H9 (cell line): ENCODE data around the gene ANGPTL5. TPM values are rescaled to one million over a fixed set of nuclear protein-coding genes. Genes with fewer than 3 reads are reported as not detected.

Source experiments
- DNase-seq: peaks from one replicate; pipeline ENCODE4 v3.0.0-alpha.2; 2017
- H2AFZ ChIP-seq: one replicate; pipeline ENCODE4 v1.6.1; 2013; ENCODE audit warnings: mild to moderate bottlenecking, low read length, control low read depth, moderate library complexity
- H2AK5ac ChIP-seq: 2 replicates; pipeline ENCODE4 v1.6.1; 2013; ENCODE audit warnings: low read length, control low read depth, mixed read lengths; ENCODE audit not compliant: insufficient read length
- H2BK120ac ChIP-seq: one replicate; pipeline ENCODE4 v1.6.1; 2013; ENCODE audit warnings: low read depth, mild to moderate bottlenecking, low read length, control low read depth, inconsistent platforms; ENCODE audit not compliant: poor library complexity, severe bottlenecking
- H2BK12ac ChIP-seq: 2 replicates; pipeline ENCODE4 v1.6.1; 2013; ENCODE audit warnings: low read length, control low read depth, mixed read lengths, low read depth; ENCODE audit not compliant: insufficient read length
- H2BK15ac ChIP-seq: 2 replicates; pipeline ENCODE4 v1.6.1; 2013; ENCODE audit warnings: low read depth, low read length, control low read depth
- H2BK20ac ChIP-seq: one replicate; pipeline ENCODE4 v1.6.1; 2013; ENCODE audit warnings: low read depth, mild to moderate bottlenecking, low read length, control low read depth, inconsistent platforms; ENCODE audit not compliant: poor library complexity, severe bottlenecking
- H2BK5ac ChIP-seq: 2 replicates; pipeline ENCODE4 v1.6.1; 2013; ENCODE audit warnings: low read length, control low read depth, mixed read lengths; ENCODE audit not compliant: insufficient read length
- H3K14ac ChIP-seq: 2 replicates; pipeline ENCODE4 v1.6.1; 2013; ENCODE audit warnings: low read length, control low read depth; ENCODE audit not compliant: insufficient read depth
- H3K18ac ChIP-seq: 2 replicates; pipeline ENCODE4 v1.6.1; 2013; ENCODE audit warnings: low read depth, mild to moderate bottlenecking, mixed read lengths, low read length, control low read depth; ENCODE audit not compliant: insufficient read length
- H3K23ac ChIP-seq: 2 replicates; pipeline ENCODE4 v1.6.1; 2013; ENCODE audit warnings: low read length, control low read depth, mixed read lengths, low read depth; ENCODE audit not compliant: insufficient read length
- H3K23me2 ChIP-seq: 2 replicates; pipeline ENCODE4 v1.6.1; 2013; ENCODE audit warnings: low read depth, mild to moderate bottlenecking, mixed read lengths, low read length, control low read depth; ENCODE audit not compliant: insufficient read length, poor library complexity, severe bottlenecking
- H3K27ac ChIP-seq: 2 replicates; pipeline ENCODE4 v1.5.1; 2013; ENCODE audit warnings: low read length, control low read depth, mixed read lengths, low read depth; ENCODE audit not compliant: insufficient read length
- H3K27me3 ChIP-seq: 2 replicates; pipeline ENCODE4 v1.6.1; 2013; ENCODE audit warnings: low read length, control low read depth, inconsistent platforms; ENCODE audit not compliant: insufficient read depth
- H3K4ac ChIP-seq: 2 replicates; pipeline ENCODE4 v1.6.1; 2013; ENCODE audit warnings: low read depth, mild to moderate bottlenecking, control low read depth, inconsistent platforms, low read length, moderate library complexity
- H3K4me1 ChIP-seq: 2 replicates; pipeline ENCODE4 v1.6.1; 2013; ENCODE audit warnings: low read length, control low read depth, inconsistent platforms; ENCODE audit not compliant: insufficient read depth
- H3K4me2 ChIP-seq: 2 replicates; pipeline ENCODE4 v1.6.1; 2013; ENCODE audit warnings: low read length, control low read depth, mixed read lengths; ENCODE audit not compliant: insufficient read length, insufficient read depth
- H3K56ac ChIP-seq: 2 replicates; pipeline ENCODE4 v1.6.1; 2013; ENCODE audit warnings: low read depth, mild to moderate bottlenecking, mixed read lengths, low read length, control low read depth; ENCODE audit not compliant: insufficient read length
- H3K79me1 ChIP-seq: 2 replicates; pipeline ENCODE4 v1.6.1; 2013; ENCODE audit warnings: low read depth, mild to moderate bottlenecking, moderate library complexity, low read length, control low read depth, inconsistent platforms; ENCODE audit not compliant: insufficient read depth, poor library complexity, severe bottlenecking
- H3K79me2 ChIP-seq: 2 replicates; pipeline ENCODE4 v1.6.1; 2013; ENCODE audit warnings: low read length, control low read depth, inconsistent platforms; ENCODE audit not compliant: insufficient read depth
- H3K9ac ChIP-seq: 2 replicates; pipeline ENCODE4 v1.6.1; 2013; ENCODE audit warnings: low read length, control low read depth, mixed read lengths; ENCODE audit not compliant: insufficient read length; ENCODE audit errors: extremely low read depth
- H3K9me3 ChIP-seq: one replicate; pipeline ENCODE4 v1.6.1; 2013; ENCODE audit warnings: low read depth, low read length, inconsistent platforms; ENCODE audit not compliant: control insufficient read depth
- H3T11ph ChIP-seq: one replicate; pipeline ENCODE4 v1.6.1; 2013; ENCODE audit warnings: mild to moderate bottlenecking, low read length, control low read depth, inconsistent platforms
- H4K20me1 ChIP-seq: one replicate; pipeline ENCODE4 v1.6.1; 2013; ENCODE audit not compliant: control insufficient read depth, insufficient read length, insufficient read depth
- H4K5ac ChIP-seq: 2 replicates; pipeline ENCODE4 v1.6.1; 2013; ENCODE audit warnings: low read depth, mild to moderate bottlenecking, mixed read lengths, low read length, control low read depth; ENCODE audit not compliant: insufficient read length
- H4K8ac ChIP-seq: replicated peaks from 2 replicates; pipeline ENCODE4 v1.6.1; 2013; ENCODE audit warnings: low read length, control low read depth, mixed read lengths, low read depth; ENCODE audit not compliant: insufficient read length
- H4K91ac ChIP-seq: 2 replicates; pipeline ENCODE4 v1.6.1; 2013; ENCODE audit warnings: low read depth, mild to moderate bottlenecking, moderate library complexity, mixed read lengths, low read length, control low read depth; ENCODE audit not compliant: insufficient read length
- H3K27ac Mint-ChIP-seq, 3 experiments: 2 replicates in 2 of 3; 3 replicates in 1 of 3; pipeline ENCODE4 v1.8.0; 2020 to 2021; ENCODE audit warnings: mixed read lengths in 3 of 3, mild to moderate bottlenecking in 1 of 3, moderate library complexity in 1 of 3
- H3K27me3 Mint-ChIP-seq: 2 replicates; pipeline ENCODE4 v1.8.0; 2021; ENCODE audit warnings: low read depth, mild to moderate bottlenecking, moderate library complexity, mixed read lengths
- H3K36me3 Mint-ChIP-seq, 3 experiments: 2 replicates in 2 of 3; 3 replicates in 1 of 3; pipeline ENCODE4 v1.8.0; 2020 to 2021; ENCODE audit warnings: low read depth in 3 of 3, mixed read lengths in 3 of 3; ENCODE audit not compliant: insufficient read depth in 1 of 3
- H3K4me1 Mint-ChIP-seq, 2 experiments: 2 replicates each; pipeline ENCODE4 v1.8.0; 2020; ENCODE audit warnings: mixed read lengths in 2 of 2
- H3K4me3 Mint-ChIP-seq, 2 experiments: 2 replicates in 1 of 2; 3 replicates in 1 of 2; pipeline ENCODE4 v1.8.0; 2020 to 2021; ENCODE audit warnings: mild to moderate bottlenecking in 2 of 2, mixed read lengths in 2 of 2, moderate library complexity in 1 of 2
- H3K9me3 Mint-ChIP-seq, 2 experiments: 2 replicates in 1 of 2; 3 replicates in 1 of 2; pipeline ENCODE4 v1.8.0; 2020; ENCODE audit warnings: mild to moderate bottlenecking in 2 of 2, mixed read lengths in 2 of 2, moderate library complexity in 1 of 2
- CTCF ChIP-seq: fragments of 200-600 bp; sonication (generic); conservative IDR thresholded peaks from 3 replicates; pipeline ENCODE4 v1.8.0; 2021; ENCODE audit warnings: antibody characterized with exemption, mild to moderate bottlenecking
- total RNA-seq: library from RNA; stranded (reverse); gene quantifications from 2 replicates; pipeline ENCODE4 v1.2.1, GENCODE V29; 2021

ANGPTL5 gene
- total RNA-seq, 1 experiment from 2014 or later, result not detected

- Mint-ChIP-seq H3K4me3 (no peak overlapping the region), H3K27ac (no peak overlapping the region), H3K4me1 (peaks cover 2 to 7% of the 10 kb centered on the region in 2 experiments), H3K27me3 (no peaks in the 10 kb centered on the region), H3K36me3 (peaks cover 4 to 11% (median 5%) of the 10 kb centered on the region in 3 experiments; a peak in 5 of 7 replicates), H3K9me3 (peaks cover 10 to 12% of the 10 kb centered on the region in 2 experiments)
- Histone ChIP-seq H3K9me3 (no peaks in the 10 kb centered on the region), H3K9ac (no peak overlapping the region), H3K4ac (no peak overlapping the region), H3K4me1 (no peaks in the 10 kb centered on the region), H3K23me2 (no peaks in the 10 kb centered on the region), H3K18ac (no peak overlapping the region), H2BK15ac (no peak overlapping the region), H3K4me2 (no peak overlapping the region), H3K79me1 (no peaks in the 10 kb centered on the region), H3K56ac (no peak overlapping the region), H4K8ac (no peak overlapping the region), H4K20me1 (no peaks in the 10 kb centered on the region), H2BK20ac (no peak overlapping the region), H4K5ac (no peak overlapping the region), H2AK5ac (no peak overlapping the region), H2BK12ac (no peak overlapping the region), H3T11ph (no peak overlapping the region), H2BK5ac (no peak overlapping the region), H3K14ac (no peak overlapping the region), H4K91ac (no peak overlapping the region), H3K27ac (no peak overlapping the region), H2AFZ (no peak overlapping the region), H2BK120ac (no peak overlapping the region), H3K27me3 (no peaks in the 10 kb centered on the region), H3K79me2 (no peaks in the 10 kb centered on the region), H3K23ac (no peak overlapping the region)
- no peak for TF ChIP-seq CTCF
- no peak for DNase-seq
Observed at GRCh38 chr11:101864098-101864497, 52.2 kb downstream of the ANGPTL5 start.
